ENCODE data around the gene PCDHGA5. TPM values are rescaled to one million over a fixed set of nuclear protein-coding genes. Genes with fewer than 3 reads are reported as not detected.

PCDHGA5 gene
- total and polyA plus RNA-seq, 2 of the 8 experiments (the other 6 are each of a cell fraction or from before 2014, with no cell fraction given): 1.1 to 1.3 TPM

GRCh38 chr5:141326088-141326854 lies 37.7 kb upstream of the PCDHGA5 start:
- Histone ChIP-seq H3K27ac (ENCODE audit: low read depth, low read length) (no peak overlapping the region), H3K36me3 (ENCODE audit: control insufficient read depth in 2 of 4, insufficient read depth in 4 of 4, low read length in 3 of 4) (no peaks in the 10 kb centered on the region; a peak in 1 of 8 replicates), H3K4ac (replicated peaks; ENCODE audit: insufficient read length, low read depth, low read length) (no peak overlapping the region), H2AFZ (ENCODE audit: low read length) (peak overlapping the region; percentile 83), H2BK15ac (ENCODE audit: low read length) (no peak overlapping the region), H3K23ac (ENCODE audit: insufficient read length) (no peak overlapping the region), H3K9me3 (ENCODE audit: insufficient read depth in 2 of 2, low read depth in 1 of 2, low read length in 1 of 2) (peaks cover 11 to 12% of the 10 kb centered on the region in 2 experiments), H3K79me1 (ENCODE audit: low read depth, low read length) (no peaks in the 10 kb centered on the region), H2BK20ac (ENCODE audit: low read length) (no peak overlapping the region), H3K4me1 (replicated peaks in 1 of 4; ENCODE audit: control insufficient read depth in 3 of 4, insufficient read depth in 4 of 4, low read length in 3 of 4) (no peaks in the 10 kb centered on the region), H4K20me1 (replicated peaks in 1 of 2; ENCODE audit: control insufficient read depth in 1 of 2, insufficient read depth in 2 of 2, low read length in 2 of 2) (no peaks in the 10 kb centered on the region), H2BK120ac (replicated peaks; ENCODE audit: low read depth, low read length) (no peak overlapping the region), H3K4me3 (ENCODE audit: extremely low read depth in 1 of 4, insufficient read depth in 2 of 4, low read depth in 3 of 4, low read length in 4 of 4) (peak overlapping the region; percentile 31 to 54 (median 50)), H4K8ac (ENCODE audit: extremely low read depth, insufficient read depth, low read length) (no peak overlapping the region), H3K14ac (ENCODE audit: insufficient read length) (no peak overlapping the region), H3K9ac (replicated peaks in 1 of 4; ENCODE audit: extremely low read depth in 1 of 4, low read depth in 3 of 4, low read length in 3 of 4) (peak overlapping the region; percentile 34 to 77 (median 43); a peak in 4 of 7 replicates), H3K79me2 (ENCODE audit: control insufficient read depth in 1 of 2, insufficient read depth in 2 of 2, low read length in 2 of 2) (no peaks in the 10 kb centered on the region), H2BK12ac (ENCODE audit: low read depth, low read length) (peak overlapping the region; percentile 56; the same call in 1 of the 2 replicates), H4K91ac (replicated peaks; ENCODE audit: insufficient read length, low read length) (peak overlapping the region; percentile 81), H3K4me2 (ENCODE audit: insufficient read depth in 1 of 2, low read depth in 2 of 2, low read length in 2 of 2) (peak overlapping the region; percentile 47 to 48), H3K23me2 (ENCODE audit: low read depth, low read length) (0 out of 2 replicates have a peak, but pooled peaks cover 1% of the 10 kb centered on the region), H2BK5ac (ENCODE audit: low read depth, low read length) (peak overlapping the region; percentile 77; the same call in 1 of the 2 replicates), H4K5ac (ENCODE audit: insufficient read length, low read depth, low read length) (no peak overlapping the region), H3K27me3 (replicated peaks in 1 of 4; ENCODE audit: control insufficient read depth in 3 of 4, extremely low read depth in 1 of 4, insufficient read depth in 3 of 4, low read length in 3 of 4) (no peaks in the 10 kb centered on the region), H2AK5ac (ENCODE audit: low read depth, low read length) (no peak overlapping the region), H3K18ac (ENCODE audit: extremely low read depth, low read length) (no peak overlapping the region), H3K56ac (replicated peaks; ENCODE audit: insufficient read length, low read depth, low read length) (no peak overlapping the region)
- ChIA-PET POLR2A (ENCODE audit: partially characterized antibody) (interaction anchor here (0.7 to 1.6 kb wide), 3 partner anchors 8 to 86 kb away, joined by 3 read pairs; no protein-coding TSS in a partner anchor), CTCF (ENCODE audit: partially characterized antibody) (interaction anchor here (0.6 to 4.0 kb wide), 13 partner anchors 9 to 402 kb away, joined by 3 to 19 read pairs (median 6); partner anchors contain the start of genes PCDHB11, PCDHGA10, PCDHGA2 and PCDHGA3)
- DNase-seq (ENCODE audit: low read depth in 1 of 2, low spot score in 2 of 2) (peak in 1 of 2 experiments; percentile 73), FAIRE-seq (no peak)
- WGBS, 2 experiments (ENCODE audit: extremely low coverage in 1 of 2, insufficient coverage in 1 of 2, insufficient read length in 1 of 2, insufficient replicate concordance in 2 of 2, low coverage in 1 of 2, low lambda C conversion rate in 2 of 2, missing lambda C conversion rate in 1 of 2): 57% methylated on average over 27 of the region's 27 CpGs; no CpG with 5 or more reads in 1 of the 2 experiments
- TF ChIP-seq TAF1 (IDR thresholded peaks at IDR 0.05; ENCODE audit: low read depth, low read length) (peak; percentile 61), TBP (IDR thresholded peaks at IDR 0.05; ENCODE audit: low read depth, low read length) (no peak), CREB1 (IDR thresholded peaks at IDR 0.05) (peak; percentile 28; the same call in 1 of the 2 replicates), NANOG (IDR thresholded peaks at IDR 0.05; ENCODE audit: insufficient read depth, low read depth, low read length, poor library complexity, severe bottlenecking) (no peak), SP1 (IDR thresholded peaks at IDR 0.05; ENCODE audit: low read depth, low read length) (no peak), EGR1 (IDR thresholded peaks at IDR 0.05; ENCODE audit: borderline replicate concordance, low read depth, low read length) (peak; percentile 34; the same call in 1 of the 2 replicates), RAD21 (IDR thresholded peaks at IDR 0.05 in 1 of 2, conservative IDR thresholded peaks at IDR 0.05 in 1 of 2; ENCODE audit: low read depth in 2 of 2, low read length in 2 of 2) (peak; percentile 47 to 63), TAF7 (optimal IDR thresholded peaks at IDR 0.05; ENCODE audit: borderline replicate concordance, low read depth, low read length) (peak; percentile 46), POLR2AphosphoS5 (IDR thresholded peaks at IDR 0.05; ENCODE audit: low read depth, low read length) (peak; percentile 47; the same call in 1 of the 2 replicates), KDM4A (IDR thresholded peaks at IDR 0.05; ENCODE audit: low read depth, low read length, severe bottlenecking) (peak; percentile 64)
- TF ChIP-seq, protein P1, sequence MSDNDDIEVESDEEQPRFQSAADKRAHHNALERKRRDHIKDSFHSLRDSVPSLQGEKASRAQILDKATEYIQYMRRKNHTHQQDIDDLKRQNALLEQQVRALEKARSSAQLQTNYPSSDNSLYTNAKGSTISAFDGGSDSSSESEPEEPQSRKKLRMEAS (IDR thresholded peaks at IDR 0.05): peak; percentile 37; the same call in 1 of the 2 replicates

Measured in H1 (cell line).